Hematopoietic multipotent progenitor cell treated with erythropoietin and hydrocortisone succinate and interleukin-3 and kit ligand, for 8 days (in vitro differentiated cells): ENCODE measurements around the gene FBXO15.
A peak's percentile ranks its signal among the peaks of the same experiment; 100 is the strongest.

ENCODE experiments used
- DNase-seq: peaks from one replicate; pipeline ENCODE4 v3.0.0-alpha.2; 2015

FBXO15 gene, protein sequence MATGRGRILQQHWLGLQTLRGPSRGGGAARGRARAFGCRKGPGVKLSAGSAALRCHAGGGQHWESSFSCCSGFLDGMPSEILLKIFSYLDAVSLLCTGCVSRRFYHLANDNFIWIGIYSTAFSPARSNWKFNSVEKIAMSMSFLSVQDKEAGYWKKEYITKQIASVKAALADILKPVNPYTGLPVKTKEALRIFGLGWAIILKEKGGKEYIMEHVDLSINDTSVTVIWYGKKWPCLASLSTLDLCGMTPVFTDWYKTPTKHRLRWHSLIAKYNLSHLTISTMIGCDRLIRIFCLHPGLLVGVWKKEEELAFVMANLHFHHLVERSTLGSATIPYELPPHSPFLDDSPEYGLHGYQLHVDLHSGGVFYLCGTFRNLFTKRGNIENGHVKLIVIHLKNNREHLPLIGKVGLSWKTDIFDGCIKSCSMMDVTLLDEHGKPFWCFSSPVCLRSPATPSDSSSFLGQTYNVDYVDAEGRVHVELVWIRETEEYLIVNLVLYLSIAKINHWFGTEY

DNA sequence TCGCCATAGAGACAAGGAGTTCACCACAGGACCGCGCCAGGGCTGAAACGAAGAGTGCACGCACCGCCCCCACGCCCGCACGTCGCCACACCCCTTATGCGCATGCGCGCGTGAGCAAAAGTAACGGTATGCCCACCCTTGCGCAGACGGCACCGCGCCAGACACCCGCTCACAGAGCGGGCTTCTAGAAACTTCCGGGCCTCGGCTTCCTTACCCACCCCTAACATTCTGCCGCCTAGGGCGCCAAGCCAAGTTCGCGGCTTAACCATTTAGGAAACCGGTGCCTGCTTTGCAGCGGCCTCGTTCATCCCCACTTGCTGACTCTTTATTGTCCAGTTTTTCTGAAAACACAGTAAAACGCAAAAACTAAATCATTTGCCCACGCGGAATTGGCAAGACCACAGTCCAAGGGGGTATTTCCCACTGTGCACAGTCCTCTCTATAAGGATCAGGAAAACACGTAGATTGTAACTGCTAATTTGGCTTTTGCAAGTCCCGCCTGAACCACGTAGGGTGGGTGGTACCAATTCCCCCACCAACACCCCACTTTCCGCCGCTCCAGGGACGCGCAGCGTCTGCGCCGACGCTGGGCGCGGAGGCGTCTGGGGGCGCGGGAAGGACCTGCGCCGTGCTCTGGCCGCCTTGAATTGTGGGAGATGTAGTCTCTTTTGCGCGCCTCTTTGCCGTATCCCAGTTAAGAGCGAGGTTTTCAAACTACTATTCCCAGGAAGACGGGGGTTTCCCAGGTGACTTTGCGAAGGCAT, at the start of gene FBXO15, which contains the start of gene TIMM21:
TSS of gene FBXO15 (minus strand) at position 56 of the 764 bp plus-strand sequence. CDS start at position 7, 49 bp downstream.
TSS of gene TIMM21 (plus strand) at position 745 of the 764 bp plus-strand sequence. CDS start 286 bp downstream, outside the sequence.
- DNase-seq: peak; percentile 97

DNA sequence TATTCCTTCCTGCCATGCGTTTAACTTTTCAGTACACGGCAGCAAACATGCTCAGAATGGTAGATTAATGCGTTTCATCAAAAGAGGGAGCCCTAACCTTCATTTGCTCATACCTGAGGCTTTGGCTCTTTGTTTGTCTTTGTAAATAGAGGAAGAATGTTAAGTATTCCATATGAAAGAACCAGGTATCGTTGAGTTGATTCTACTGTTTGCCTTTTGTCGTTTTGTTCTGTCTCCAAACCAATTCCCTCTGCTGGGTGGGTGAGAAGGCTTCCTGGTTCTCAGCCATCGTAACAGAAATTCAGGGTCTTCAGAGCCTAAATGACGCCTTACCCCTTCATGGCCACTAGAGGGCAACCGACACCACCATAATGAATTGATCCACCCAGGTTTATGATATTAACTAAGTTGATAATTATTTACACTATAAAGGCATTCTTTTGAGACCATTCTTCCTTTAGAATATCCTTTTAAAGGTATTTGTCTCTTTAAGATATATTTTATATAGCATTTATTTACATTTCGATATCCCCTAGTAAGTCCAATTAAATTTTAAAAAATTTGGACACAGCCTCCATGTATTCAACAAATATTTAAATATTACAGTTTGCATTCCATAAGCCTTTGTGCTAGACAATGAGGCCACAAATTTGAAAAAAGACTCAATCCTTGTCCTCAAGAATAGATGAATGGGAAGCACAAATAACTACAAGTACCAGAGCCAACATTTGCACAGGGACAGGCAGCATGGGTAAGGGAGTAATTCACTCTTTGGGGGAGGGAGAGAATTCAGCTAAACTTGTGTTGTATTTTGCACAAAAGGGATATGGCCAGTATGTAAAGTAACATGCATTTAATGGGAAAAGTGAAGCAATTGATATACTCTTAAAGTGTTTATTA, 48.8 kb upstream of the FBXO15 start:
- DNase-seq: peak; percentile 85

DNA sequence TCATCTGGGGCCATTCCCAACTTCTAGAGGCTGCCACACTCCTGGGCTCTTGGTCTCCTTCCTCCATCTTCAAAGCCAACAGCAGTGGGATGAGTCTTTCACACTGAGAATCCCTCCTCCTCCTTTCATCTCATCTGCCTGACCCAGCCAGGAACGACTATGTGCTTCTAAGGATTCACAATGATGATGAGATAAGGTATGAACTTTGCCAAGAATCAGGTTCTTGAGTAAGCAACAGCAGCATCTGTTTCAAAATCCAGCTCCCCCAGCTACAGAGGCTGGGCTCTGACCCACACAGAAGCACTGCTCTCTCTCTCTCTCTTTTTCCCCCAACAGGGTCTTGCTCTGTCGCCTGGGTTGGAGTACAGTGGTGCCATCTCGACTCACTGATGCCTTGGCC, 47.1 kb upstream of the FBXO15 start:
- DNase-seq: no peak

DNA sequence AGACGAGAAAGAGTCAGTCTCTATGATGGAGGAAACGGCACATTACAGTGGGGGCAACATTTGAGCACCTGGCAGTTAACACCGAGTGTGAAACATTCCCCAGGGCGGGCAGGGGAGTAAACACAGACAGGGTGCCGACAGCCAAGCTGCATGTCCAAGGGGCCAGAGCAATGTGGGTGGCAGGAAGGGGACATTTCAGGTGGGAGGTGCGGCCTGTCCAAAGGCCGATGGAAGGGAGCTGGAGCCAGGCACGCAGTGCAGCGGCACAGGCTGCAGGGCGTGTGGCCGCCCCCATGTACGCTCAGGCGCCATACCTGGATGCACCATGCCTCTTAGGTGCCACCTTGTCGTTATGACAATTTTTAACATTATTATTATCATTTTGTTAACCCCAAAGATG, 43.9 kb upstream of the FBXO15 start:
- no peak for DNase-seq

DNA sequence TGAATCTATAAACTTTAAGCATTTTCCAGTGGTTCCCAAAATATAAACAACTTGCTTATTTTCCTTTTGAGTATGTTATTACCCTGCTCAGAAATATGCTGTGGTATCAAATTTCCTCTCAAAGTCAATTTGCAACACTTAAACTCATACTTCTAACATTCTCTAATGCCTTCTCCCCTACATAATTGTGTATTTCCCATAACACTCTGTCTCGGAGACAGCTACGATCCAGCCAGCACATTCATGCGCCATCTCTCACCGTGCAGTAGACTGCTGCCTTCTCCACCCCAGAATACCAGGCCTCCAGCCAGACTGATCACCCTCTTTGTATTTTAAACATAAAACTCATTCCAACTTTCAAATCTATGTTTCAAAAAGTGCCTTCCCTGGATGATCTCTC, 42.5 kb upstream of the FBXO15 start:
- DNase-seq: no peak

DNA sequence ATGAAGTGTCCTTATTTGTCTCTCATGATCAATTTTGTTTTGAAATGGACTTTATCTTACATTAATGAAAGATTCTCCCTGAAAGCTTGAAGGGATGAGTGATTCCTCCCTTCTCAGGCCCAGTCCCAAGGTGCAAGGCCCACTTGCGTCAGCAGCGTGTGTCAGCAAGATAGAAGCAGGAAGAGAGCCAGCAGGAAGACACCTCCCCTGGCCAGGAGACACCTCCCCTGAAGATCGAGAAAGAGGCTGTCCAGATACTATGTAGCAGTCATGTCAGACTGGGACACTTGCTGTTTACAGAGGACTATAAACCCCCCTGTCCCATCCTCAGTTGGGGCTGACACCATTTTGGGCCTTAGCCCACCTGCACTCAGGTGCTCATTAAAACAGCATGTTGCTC, 39.0 kb upstream of the FBXO15 start:
- DNase-seq: no peak

DNA sequence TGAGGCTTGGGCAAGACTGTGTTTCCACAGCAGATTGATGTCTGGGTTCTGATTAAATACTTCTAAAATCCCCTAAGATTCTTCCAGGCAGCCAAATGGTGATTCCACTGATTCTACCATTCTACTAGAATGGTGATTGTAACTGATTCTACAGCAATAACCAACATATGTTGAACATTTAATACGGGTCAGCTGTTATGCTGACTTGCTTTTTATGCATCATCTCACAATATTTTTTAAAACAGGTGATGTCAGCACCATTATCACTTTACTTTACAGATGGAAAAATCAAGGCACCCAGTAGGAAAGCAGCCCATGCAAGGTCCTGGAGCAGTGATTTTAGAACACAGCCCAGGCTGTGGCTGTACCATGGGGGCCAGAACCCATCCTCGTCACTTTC, 38.2 kb upstream of the FBXO15 start:
- no peak for DNase-seq

DNA sequence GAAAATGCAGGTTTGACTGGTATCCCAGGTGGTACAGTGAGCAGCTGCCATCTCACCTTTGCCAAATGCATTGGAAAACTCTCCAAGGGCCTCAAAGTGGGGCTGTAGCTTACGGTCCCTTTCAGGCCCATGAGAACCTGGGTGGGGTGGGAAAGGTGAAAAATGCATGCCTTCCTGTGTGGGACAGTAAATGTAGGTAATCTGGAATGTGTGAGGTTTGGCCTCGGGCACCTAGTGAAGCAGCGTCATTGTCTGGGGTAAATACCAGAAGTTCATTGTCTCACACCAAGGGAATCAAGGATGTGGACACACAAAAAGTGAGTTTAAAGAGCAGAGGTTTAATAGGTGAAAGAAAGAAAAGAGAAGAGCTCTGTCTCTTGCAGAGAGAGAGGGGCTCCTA, 37.2 kb upstream of the FBXO15 start:
- no peak for DNase-seq

DNA sequence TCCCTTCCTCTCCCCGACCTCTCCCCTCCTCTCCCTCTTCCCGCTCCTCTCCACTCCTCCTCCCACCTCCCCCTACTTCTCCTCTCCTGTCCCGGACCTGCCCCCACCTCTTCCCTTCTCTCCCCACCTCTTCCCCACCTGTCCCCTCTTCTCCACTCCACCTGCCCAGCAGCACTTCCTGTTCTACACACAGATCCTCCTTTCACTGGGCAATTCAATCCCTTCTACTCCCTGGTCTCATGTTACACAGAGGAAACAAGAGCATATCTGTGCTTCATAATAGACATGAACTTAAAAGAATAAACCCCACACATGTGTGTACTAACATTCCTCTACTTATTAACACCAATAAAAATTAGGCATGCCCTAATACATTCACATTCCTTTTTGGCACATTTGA, 35.5 kb upstream of the FBXO15 start:
- no peak for DNase-seq

DNA sequence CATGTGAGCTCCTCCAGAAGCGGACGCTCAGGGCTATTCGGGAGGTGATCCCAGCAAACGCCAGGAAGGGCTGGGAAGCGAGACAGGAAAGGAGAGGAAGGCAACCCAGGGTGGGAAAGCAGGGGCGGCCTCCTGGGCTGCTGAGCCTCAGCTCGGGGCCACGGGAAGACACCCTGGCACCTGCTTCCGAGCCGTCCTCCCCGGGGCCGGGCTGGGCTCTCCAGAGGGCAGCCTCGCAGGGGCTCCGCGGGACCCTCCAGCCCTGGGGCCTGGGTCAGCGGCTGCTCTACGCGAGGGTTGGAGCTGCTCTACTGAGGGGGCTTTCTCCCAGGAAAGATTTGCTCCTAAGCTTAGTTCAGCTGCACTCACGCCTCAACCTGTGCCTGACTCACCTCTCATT, 34.7 kb upstream of the FBXO15 start:
- no peak for DNase-seq

DNA sequence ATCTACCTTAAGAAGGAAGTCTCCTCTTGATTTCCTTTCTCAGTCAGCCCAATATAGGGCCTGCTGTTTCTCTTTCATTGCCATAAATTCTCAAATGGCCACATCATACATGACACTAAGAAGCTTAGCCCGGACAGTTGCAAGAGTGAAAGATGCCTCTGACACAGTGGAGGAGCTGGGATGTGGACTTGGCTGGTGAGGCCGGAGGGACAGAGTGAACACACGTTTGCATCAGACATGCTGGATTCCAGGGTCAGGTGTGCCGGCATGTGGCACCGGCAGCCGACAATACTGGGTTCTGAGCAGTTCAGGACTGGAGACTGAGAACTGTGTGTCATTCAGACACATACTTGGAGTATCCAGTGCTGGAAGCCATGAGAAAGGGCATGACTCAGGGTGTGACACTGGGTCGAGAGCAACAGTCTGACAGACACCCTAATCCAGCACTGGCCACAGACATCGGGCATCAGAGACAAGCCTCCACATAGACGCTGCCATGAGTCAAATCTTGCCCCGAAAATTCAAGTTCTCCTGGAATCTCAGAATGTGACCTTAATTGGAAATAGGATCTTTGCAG, 32.1 kb upstream of the FBXO15 start:
- no peak for DNase-seq

DNA sequence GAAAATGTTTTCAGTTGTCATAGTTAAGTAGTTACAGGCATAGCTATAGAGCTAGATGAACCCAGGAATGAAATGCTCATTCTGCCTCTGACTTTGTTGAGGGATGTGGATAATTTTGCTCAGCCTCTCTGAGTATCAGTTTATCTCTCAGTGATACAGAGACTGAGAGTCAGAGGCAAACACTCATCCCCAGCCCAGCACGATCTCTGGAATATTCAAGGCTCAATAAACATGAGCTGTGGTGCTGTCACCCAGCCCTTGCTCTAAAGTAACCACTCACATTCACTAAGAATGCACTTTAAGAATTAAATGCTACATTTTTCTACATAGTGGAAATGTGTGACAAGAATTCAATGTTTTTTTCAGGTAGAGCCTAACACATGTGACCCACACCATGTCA, 31.2 kb upstream of the FBXO15 start:
- no peak for DNase-seq

DNA sequence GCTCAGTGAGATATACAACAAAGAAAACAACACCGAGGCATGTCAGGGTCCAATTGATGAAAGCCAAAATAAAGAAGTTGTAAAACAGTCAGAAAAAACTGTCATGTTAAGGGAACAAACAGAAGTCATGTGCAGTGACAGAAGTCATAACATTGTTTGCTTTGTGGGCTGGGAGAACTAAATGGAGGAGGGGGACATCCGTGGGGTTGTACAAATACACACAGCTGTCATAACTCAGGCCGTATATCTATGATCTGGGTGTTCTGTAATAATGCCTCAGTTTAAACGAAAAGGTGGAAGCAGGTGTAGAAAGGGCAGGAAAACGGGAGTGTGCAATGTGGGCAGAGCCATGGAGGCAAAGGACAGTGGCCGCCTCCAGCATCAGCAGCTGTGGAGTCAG, 28.0 kb upstream of the FBXO15 start:
- no peak for DNase-seq

DNA sequence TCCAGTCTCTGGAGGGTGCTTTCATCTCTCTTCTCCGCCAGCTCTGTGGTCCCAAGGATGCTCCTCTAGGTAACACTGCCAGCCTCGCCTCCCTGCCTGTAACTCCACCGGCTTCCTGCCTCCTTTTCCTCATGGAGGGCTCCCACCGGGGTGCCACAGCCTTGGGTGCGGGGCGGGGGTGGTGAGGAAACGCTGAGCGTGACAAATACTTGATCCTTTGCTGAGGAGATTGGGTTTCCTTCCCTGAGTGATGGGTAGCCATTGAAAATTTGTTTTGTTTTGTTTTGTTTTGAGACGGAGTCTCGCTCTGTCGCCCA, 25.8 kb upstream of the FBXO15 start:
- DNase-seq: no peak

DNA sequence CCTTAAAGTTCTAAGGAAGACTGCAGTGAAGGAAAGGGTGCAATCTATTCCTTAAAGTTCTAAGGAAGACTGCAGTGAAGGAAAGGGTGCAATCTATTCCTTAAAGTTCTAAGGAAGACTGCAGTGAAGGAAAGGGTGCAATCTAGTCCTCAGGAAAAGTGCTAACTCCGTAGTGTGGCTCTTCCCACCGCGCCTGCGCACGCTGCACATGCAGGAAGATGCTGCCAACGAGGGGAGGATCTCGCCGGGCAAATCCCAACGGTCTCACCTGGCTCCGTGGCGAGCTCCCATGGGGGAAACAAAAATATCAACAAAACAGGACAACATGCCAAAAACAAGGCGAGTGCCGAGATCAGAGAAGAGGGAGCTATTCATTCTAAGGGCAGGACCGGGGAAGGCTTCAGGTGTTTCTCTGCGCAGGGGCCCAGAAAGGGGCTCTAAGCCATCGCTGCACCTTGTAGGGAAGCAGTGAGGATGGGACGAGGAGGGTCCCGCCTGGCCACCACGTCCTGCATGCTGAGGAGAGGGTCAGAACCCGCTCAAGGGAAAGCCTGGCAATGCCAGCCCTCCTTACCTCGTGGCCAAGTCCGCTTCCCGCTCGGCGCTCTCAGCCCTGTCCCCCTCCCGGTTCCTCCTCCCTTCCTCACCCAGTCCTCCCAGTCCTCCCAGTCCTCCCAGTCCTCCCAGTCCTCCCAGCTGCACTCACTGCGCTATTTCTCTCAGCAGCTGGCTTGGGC, 25.2 kb upstream of the FBXO15 start:
- DNase-seq: no peak

DNA sequence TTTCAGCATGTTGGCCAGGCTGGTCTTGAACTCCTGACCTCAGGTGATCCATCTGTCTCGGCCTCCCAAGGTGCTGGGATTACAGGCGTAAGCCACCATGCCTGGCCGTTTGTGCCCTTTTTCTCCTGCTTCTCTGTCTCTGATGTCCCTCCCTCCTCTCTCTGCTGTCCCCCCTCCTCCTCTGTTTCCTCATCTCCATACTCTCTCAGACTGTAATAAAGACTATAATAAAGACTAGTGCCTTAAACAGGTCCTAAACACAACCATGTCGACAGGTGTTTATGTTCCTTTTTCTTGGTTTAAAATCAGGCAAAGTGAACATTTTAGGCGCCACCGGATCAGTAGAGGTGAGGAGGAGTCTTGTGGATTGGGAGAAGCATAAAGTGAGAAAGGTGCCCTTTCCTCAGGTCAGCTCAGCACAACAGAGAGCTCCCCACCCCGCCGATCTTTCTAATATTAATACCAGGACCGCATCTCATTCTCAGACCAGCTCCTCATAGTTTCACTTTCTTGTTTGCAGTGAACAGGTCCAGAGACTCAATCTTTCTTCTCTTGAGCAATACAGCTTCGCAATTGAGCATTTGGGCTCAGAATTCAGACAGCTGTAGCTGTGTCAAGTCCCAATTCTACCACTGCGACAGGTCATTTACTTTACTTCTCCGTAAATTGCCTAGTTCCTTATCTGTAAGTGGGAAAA, 24.4 kb upstream of the FBXO15 start:
- no peak for DNase-seq

DNA sequence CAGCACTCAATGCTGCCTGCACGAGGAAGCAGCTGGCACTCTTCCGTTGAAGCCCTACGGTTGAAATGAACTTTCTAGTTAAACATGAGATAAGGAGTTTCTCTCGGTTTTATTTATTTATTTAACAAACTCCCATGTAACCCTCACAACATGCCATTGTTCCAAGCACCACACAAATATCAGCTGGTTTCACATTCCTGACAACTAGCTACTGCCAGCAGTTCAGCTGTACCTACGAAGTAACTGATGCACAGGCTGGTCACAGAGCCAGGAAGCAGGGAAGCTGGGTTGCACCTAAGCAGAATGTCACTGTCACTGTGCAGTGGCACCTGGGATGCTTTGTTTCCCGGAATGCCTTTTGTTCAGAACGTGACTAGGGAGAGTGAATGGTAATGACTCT, 18.8 kb upstream of the FBXO15 start:
- no peak for DNase-seq

DNA sequence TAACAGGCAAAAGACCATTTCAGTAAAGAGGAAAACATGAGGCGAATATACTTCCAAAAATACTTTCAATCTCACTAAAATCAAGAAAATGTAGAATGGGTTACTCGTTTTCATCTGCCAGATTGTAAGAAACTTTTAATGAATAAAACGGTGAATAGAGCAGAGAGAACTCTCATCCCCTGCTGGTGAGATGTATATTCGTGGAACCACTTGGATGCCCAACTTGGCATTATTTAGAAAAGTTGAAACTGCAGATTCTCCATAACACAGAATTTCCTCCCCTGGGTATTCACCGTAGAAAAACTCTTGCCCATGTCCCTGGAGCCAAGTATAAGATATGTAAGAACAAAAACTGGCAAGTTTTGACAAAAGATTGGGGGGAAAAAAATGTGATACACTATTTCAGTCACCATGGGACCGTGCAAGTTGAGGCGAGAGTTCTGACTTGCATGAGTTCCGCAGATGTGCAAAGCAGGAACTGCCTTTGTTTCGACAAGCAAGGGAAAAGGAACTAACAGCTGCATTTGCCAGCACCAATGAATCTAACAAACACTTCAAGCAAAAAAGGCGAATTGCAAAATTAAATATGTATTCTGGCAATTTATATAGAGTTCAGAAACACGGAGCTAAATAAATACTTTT, 15.5 kb upstream of the FBXO15 start:
- no peak for DNase-seq

DNA sequence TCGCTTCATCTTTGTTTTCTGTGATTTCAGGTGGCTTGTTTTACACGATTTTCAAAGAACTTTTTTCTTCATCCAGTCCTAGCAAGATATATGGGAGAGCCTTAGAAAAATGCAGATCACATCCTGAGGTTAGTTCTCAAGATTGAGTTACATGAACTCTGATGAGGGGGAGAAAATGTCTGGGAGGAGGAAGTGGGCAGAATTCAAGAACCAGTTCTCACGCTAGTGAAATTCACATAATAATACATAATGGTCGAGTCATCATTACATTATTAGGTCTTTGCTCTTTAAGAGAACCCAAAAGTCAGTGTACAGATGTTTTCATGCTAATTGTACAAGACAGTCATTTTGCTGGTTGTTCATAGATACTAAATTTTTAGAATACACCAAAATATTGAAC, 7.6 kb upstream of the FBXO15 start:
- no peak for DNase-seq

DNA sequence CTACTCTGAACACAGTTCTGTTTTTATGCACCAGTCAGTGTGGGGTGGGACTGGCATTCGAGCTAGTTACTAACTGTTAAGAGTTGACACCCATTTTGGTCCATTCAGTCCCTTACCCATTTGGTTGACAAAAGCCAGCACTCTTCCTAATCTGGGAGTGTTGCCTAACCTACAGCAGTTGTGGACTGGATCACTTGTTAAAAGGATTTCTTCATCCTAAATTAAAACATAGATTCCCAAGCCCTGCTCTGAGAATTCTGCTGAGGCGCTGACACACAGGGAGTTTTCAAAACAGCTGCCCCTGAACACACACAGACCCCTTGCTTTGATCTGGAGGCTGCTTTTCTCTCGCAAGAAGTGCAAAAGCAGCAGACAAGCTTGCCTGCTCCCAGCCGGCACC, 7.1 kb upstream of the FBXO15 start:
- DNase-seq: no peak

DNA sequence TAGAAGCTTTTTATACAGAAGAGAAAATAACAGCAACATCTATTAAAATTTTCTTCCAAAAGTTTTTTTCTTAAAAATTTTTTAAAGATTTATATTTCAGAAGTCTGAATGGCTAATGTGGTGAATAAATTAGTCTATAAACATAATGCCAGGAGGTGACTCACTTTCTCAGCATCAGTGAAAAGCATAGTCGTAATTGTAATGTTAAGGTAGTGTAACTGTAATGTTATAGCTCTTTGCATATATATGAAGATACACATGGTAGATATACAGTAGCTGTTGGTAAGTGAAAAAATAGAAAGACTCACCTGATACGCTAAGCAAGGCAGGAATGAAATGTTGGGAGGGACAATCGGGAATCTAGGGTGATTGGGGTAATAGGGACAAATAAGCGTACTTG, 6.2 kb upstream of the FBXO15 start:
- no peak for DNase-seq
